Tibial artery (tissue), 4 donors: ENCODE results near the gene STRIT1.

ENCODE experiments used
- DNase-seq, 2 donors: peaks; one replicate each; pipeline ENCODE4 v3.0.0-alpha.2; 2019
- H3K27ac ChIP-seq, 2 donors: fragments of 200-600 bp; sonication (generic) in 1 of 2; 1 replicate in 1 of 2; 2 replicates in 1 of 2; pipeline ENCODE4 v1.5.1; 2018 to 2019; ENCODE audit warnings: mild to moderate bottlenecking in 1 of 2
- H3K27me3 ChIP-seq, 2 donors: fragments of 200-600 bp; sonication (generic) in 1 of 2; one replicate each; pipeline versions ENCODE4 v1.5.1 to v1.6.0; 2016 to 2019
- H3K36me3 ChIP-seq, 3 donors: fragments of 200-600 bp; sonication (generic) in 2 of 3; one replicate each; pipeline ENCODE4 v1.5.1; 2016 to 2019; ENCODE audit warnings: mild to moderate bottlenecking in 2 of 3
- H3K4me1 ChIP-seq, 4 donors: fragments of 200-600 bp; sonication (generic) in 2 of 4; 1 replicate in 3 of 4; 2 replicates in 1 of 4; pipeline ENCODE4 v1.5.1; 2016 to 2019
- H3K4me3 ChIP-seq, 2 donors: fragments of 200-600 bp; sonication (generic) in 1 of 2; 1 replicate in 1 of 2; 2 replicates in 1 of 2; pipeline ENCODE4 v1.5.1; 2018 to 2019; ENCODE audit warnings: mild to moderate bottlenecking in 2 of 2
- H3K9me3 ChIP-seq, 3 donors: fragments of 200-600 bp; sonication (generic) in 1 of 3; one replicate each; pipeline ENCODE4 v1.5.1; 2016 to 2019
- intact Hi-C: fragments of 100-400 bp; cut with DNase I; formaldehyde crosslinking; loops from one replicate; pipeline ENCODE4 v1.15.0; 2023; ENCODE audit warnings: low total_unique reads
- TF ChIP-seq, protein P1 (sequence below), 2 experiments: fragments of 200-600 bp in 1 of 2; fragments of 450-650 bp in 1 of 2; IDR thresholded peaks; one replicate each; pipeline ENCODE4 v1.5.1; 2017 to 2019; ENCODE audit warnings: antibody characterized with exemption in 2 of 2, mild to moderate bottlenecking in 1 of 2, moderate library complexity in 1 of 2

STRIT1 gene

DNA sequence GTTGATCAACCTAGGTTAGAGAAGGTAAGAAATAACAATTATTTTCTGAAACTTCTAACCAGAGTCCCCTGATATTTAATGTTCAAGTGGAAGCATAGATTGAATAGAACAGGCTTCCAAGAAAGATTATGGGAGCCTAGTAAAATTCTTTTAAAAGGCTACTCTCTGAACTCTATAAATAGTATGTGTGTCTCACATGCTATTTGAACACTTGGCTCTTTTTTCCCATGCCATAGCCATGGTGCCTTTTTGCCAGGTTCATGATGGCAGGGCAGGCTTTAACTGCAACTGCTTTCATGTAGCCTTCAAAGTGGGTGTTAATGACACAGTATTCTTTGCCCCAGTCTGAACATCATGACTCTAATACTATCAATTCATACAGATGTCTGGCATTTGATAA is 22.9 kb upstream of the STRIT1 start:
- H3K36me3 ChIP-seq, result no peaks in the 10 kb centered on the region
- no peak for DNase-seq
- TF ChIP-seq, protein P1, sequence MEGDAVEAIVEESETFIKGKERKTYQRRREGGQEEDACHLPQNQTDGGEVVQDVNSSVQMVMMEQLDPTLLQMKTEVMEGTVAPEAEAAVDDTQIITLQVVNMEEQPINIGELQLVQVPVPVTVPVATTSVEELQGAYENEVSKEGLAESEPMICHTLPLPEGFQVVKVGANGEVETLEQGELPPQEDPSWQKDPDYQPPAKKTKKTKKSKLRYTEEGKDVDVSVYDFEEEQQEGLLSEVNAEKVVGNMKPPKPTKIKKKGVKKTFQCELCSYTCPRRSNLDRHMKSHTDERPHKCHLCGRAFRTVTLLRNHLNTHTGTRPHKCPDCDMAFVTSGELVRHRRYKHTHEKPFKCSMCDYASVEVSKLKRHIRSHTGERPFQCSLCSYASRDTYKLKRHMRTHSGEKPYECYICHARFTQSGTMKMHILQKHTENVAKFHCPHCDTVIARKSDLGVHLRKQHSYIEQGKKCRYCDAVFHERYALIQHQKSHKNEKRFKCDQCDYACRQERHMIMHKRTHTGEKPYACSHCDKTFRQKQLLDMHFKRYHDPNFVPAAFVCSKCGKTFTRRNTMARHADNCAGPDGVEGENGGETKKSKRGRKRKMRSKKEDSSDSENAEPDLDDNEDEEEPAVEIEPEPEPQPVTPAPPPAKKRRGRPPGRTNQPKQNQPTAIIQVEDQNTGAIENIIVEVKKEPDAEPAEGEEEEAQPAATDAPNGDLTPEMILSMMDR (IDR thresholded peaks at IDR 0.05), result no peak
- H3K27me3 ChIP-seq, result no peaks in the 10 kb centered on the region
- no peaks in the 10 kb centered on the region for H3K9me3 ChIP-seq
- no peaks in the 10 kb centered on the region for H3K4me1 ChIP-seq
- H3K27ac ChIP-seq, result no peak overlapping the region
- intact Hi-C loops, result no loop called here
- H3K4me3 ChIP-seq, result no peak overlapping the region

DNA sequence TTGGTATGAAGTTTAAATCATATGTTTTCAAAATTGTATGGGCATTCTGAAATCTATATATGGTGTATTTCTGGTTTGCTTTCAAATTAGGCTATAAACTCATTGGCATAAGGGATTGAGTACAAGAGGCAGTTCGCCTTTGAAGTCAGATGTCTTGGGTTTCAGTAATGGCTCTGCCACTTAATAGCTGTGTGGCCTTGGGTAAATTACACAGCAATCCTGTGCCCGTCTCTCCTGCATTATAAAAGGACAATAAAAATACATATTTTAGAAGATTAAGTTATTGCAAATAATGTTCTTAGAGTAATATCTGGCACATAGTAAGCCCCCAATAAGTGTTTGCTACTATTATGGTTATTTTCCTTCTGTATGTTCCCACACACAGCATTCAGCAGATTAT is 20.4 kb upstream of the STRIT1 start:
- Histone ChIP-seq H3K4me1 (no peaks in the 10 kb centered on the region), H3K4me3 (no peak overlapping the region), H3K27me3 (no peaks in the 10 kb centered on the region), H3K27ac (no peak overlapping the region), H3K9me3 (no peaks in the 10 kb centered on the region), H3K36me3 (no peaks in the 10 kb centered on the region)
- intact Hi-C loops, result no loop called here
- DNase-seq, result no peak
- TF ChIP-seq, protein P1 (IDR thresholded peaks at IDR 0.05), result no peak

DNA sequence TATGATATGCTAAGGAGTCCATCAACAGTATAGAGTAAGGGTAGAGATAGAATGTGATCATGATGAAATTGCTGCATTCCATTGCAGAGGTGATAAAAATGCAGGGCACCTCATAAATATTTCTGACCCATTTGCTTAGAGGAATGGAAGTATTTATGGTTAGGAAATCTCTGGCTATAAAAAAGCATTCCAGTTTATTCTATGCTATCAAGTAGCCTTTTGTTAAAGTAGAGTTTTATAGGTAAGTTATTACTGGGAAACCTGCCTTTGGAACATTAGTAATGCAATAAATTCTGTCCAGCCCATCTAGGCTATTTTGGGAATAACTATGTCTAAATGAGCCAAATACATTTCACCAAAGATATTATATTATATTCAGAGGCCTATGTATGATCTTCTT is 19.8 kb upstream of the STRIT1 start:
- intact Hi-C loops, result no loop called here
- Histone ChIP-seq H3K27ac (no peak overlapping the region), H3K4me3 (no peak overlapping the region), H3K4me1 (no peaks in the 10 kb centered on the region), H3K27me3 (no peaks in the 10 kb centered on the region), H3K36me3 (no peaks in the 10 kb centered on the region), H3K9me3 (no peaks in the 10 kb centered on the region)
- TF ChIP-seq, protein P1 (IDR thresholded peaks at IDR 0.05), result no peak
- no peak for DNase-seq

DNA sequence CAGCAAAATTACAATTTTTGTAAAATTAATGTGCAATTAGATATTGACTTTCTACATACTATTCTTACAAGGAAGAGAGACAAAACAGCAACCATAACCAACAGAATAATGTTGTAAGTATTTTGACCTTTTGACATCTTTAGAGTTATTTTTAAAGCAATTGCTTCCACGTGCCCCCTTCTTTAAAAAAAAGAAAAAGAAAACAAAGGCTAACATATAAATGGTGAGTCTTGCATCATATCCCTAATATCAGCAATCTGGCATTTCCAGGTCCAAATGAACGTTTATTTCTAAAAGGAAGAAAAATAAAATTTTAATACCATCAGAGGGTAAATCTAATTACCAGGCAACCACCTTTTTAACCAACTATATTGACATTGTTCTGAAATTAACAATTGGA is 19.3 kb upstream of the STRIT1 start:
- no peak for DNase-seq
- intact Hi-C loops, result no loop called here
- Histone ChIP-seq H3K27ac (no peak overlapping the region), H3K9me3 (no peaks in the 10 kb centered on the region), H3K36me3 (no peaks in the 10 kb centered on the region), H3K4me1 (no peaks in the 10 kb centered on the region), H3K27me3 (no peaks in the 10 kb centered on the region), H3K4me3 (no peak overlapping the region)
- TF ChIP-seq, protein P1 (IDR thresholded peaks at IDR 0.05), result no peak

DNA sequence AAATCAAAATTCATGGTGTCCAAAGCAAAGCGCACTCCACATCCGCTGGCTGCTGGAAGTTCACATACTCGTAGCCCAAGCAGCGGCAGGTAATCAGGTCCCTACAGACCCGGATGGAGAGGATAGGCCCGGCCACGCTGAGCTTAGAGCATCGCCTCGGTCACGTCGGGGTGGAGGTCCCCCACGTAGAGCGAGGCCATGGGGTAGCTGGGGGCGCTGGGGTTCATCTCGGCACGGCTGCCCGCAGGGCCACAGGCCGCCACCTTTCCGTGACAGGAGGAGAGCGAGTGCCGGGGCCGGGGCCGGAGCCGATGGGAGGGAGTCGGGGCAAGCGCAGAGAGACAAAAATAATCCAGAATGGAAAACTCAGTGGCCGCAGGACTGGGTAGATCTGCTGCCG is 16.1 kb upstream of the STRIT1 start:
- TF ChIP-seq, protein P1 (IDR thresholded peaks at IDR 0.05), result no peak
- Histone ChIP-seq H3K27ac (no peak overlapping the region), H3K27me3 (no peaks in the 10 kb centered on the region), H3K9me3 (no peaks in the 10 kb centered on the region), H3K4me3 (no peak overlapping the region), H3K36me3 (no peaks in the 10 kb centered on the region), H3K4me1 (no peaks in the 10 kb centered on the region)
- intact Hi-C loops, result no loop called here
- DNase-seq, result no peak

DNA sequence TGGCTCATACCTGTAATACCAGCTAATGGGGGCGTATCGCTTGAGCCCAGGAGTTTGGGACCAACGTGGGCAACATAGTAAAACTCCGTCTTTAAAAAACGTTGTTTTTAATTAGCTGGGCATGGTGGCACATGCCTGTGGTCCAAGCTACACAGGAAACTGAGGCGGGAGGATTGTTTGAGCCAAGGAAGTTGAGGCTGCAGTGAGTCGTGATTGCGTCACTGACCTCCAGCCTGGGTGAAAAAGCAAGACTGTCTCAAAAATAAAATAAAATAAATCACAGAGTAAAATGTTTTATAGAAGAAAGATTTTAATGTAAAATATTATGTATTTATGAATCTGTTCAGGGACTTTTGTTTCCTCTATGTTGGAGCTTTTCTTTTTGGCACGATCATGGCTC is 15.3 kb upstream of the STRIT1 start:
- Histone ChIP-seq H3K4me3 (no peak overlapping the region), H3K27me3 (no peaks in the 10 kb centered on the region), H3K4me1 (no peaks in the 10 kb centered on the region), H3K36me3 (no peaks in the 10 kb centered on the region), H3K27ac (no peak overlapping the region), H3K9me3 (no peaks in the 10 kb centered on the region)
- intact Hi-C loops, result no loop called here
- DNase-seq, result no peak
- TF ChIP-seq, protein P1 (IDR thresholded peaks at IDR 0.05), result no peak
